CD8-positive, alpha-beta memory T cell (primary cell): Measurements from ENCODE around the gene PPP2R2B. TPM values are rescaled to one million over a fixed set of nuclear protein-coding genes. Genes with fewer than 3 reads are reported as not detected.

Experiments used
- CTCF ChIA-PET: fragments of 350-600 bp; sonication (Branson Sonifier 250); formaldehyde crosslinking; loops from one replicate; lab custom pipeline; 2021; ENCODE audit warnings: antibody characterized with exemption; lab: Charles Lee
- POLR2A ChIA-PET: fragments of 350-600 bp; sonication (Branson Sonifier 250); formaldehyde crosslinking; loops from one replicate; lab custom pipeline; 2021; ENCODE audit warnings: antibody characterized with exemption; lab: Charles Lee
- DNase-seq, 5 donors: peaks; one replicate each; pipeline versions ENCODE4 v3.0.0 to v3.0.0-alpha.2; 2020 to 2022; ENCODE audit warnings: mixed read lengths in 1 of 5
- H3K27ac ChIP-seq: one replicate; pipeline ENCODE4 v1.7.0; 2013; ENCODE audit warnings: low read depth, mild to moderate bottlenecking, low read length, moderate library complexity
- H3K27me3 ChIP-seq: 2 replicates; pipeline ENCODE4 v1.7.0; 2013; ENCODE audit warnings: low read length, mild to moderate bottlenecking; ENCODE audit not compliant: insufficient read depth, poor library complexity, severe bottlenecking
- H3K36me3 ChIP-seq: 2 replicates; pipeline ENCODE4 v1.7.0; 2013; ENCODE audit warnings: mild to moderate bottlenecking, low read length, moderate library complexity; ENCODE audit not compliant: insufficient read depth
- H3K4me1 ChIP-seq: 2 replicates; pipeline ENCODE4 v1.7.0; 2013; ENCODE audit warnings: mild to moderate bottlenecking, low read length, moderate library complexity; ENCODE audit not compliant: insufficient read depth
- H3K4me3 ChIP-seq: 2 replicates; pipeline ENCODE4 v1.7.0; 2013; ENCODE audit warnings: mild to moderate bottlenecking, low read length
- H3K9me3 ChIP-seq: 2 replicates; pipeline ENCODE4 v1.7.0; 2013; ENCODE audit warnings: mild to moderate bottlenecking, low read length
- H3K27ac Mint-ChIP-seq, 8 donors: one replicate each; pipeline ENCODE4 v1.8.0; 2020 to 2021; ENCODE audit warnings: mixed read lengths in 8 of 8, mild to moderate bottlenecking in 6 of 8, inconsistent platforms in 3 of 8, moderate library complexity in 3 of 8
- H3K27me3 Mint-ChIP-seq, 2 donors: one replicate each; pipeline ENCODE4 v1.8.0; 2020 to 2021; ENCODE audit warnings: mixed read lengths in 2 of 2, mild to moderate bottlenecking in 1 of 2, moderate library complexity in 1 of 2
- H3K36me3 Mint-ChIP-seq, 3 donors: one replicate each; pipeline ENCODE4 v1.8.0; 2020 to 2021; ENCODE audit warnings: mixed read lengths in 3 of 3, inconsistent platforms in 1 of 3, mild to moderate bottlenecking in 1 of 3
- H3K4me1 Mint-ChIP-seq, 3 donors: one replicate each; pipeline ENCODE4 v1.8.0; 2020 to 2021; ENCODE audit warnings: mixed read lengths in 3 of 3, inconsistent platforms in 1 of 3, mild to moderate bottlenecking in 1 of 3
- H3K4me3 Mint-ChIP-seq, 7 donors: one replicate each; pipeline ENCODE4 v1.8.0; 2020 to 2021; ENCODE audit warnings: mixed read lengths in 7 of 7, mild to moderate bottlenecking in 6 of 7, moderate library complexity in 4 of 7, inconsistent platforms in 2 of 7
- H3K9me3 Mint-ChIP-seq, 5 donors: one replicate each; pipeline ENCODE4 v1.8.0; 2020 to 2022; ENCODE audit warnings: mixed read lengths in 5 of 5, mild to moderate bottlenecking in 3 of 5, moderate library complexity in 2 of 5, inconsistent platforms in 1 of 5
- polyA plus RNA-seq: library from polyadenylated mRNA; unstranded; fragments of 300-500 nt; fragmentation: Illumina TruSeq; gene quantifications from one replicate; pipeline ENCODE4 v1.2.3, GENCODE V29; 2021
- total RNA-seq, 2 experiments: library from RNA; stranded (reverse); gene quantifications; one replicate each; pipeline ENCODE4 v1.2.3, GENCODE V29; 2021

The PPP2R2B gene
- total and polyA plus RNA-seq, 3 experiments from 2014 or later, result 2.3 to 29.7 (median 4.2) TPM

- H3K4me3 ChIP-seq, result no peak overlapping the region
- no peaks in the 10 kb centered on the region for H3K27me3 ChIP-seq
- no peaks in the 10 kb centered on the region for H3K4me1 ChIP-seq
- H3K27ac ChIP-seq, result no peak overlapping the region
- peaks cover 0 to 7% (median 0%) of the 10 kb centered on the region in 5 donors for H3K9me3 Mint-ChIP-seq
- no peak overlapping the region for H3K27ac Mint-ChIP-seq
- H3K4me1 Mint-ChIP-seq, result peaks cover 5 to 27% (median 11%) of the 10 kb centered on the region in 3 donors
- ChIA-PET CTCF (no interaction called here), POLR2A (no interaction called here)
- no peak overlapping the region for H3K4me3 Mint-ChIP-seq
- no peaks in the 10 kb centered on the region for H3K27me3 Mint-ChIP-seq
- no peaks in the 10 kb centered on the region for H3K36me3 ChIP-seq
- peaks cover 0 to 20% (median 9%) of the 10 kb centered on the region in 3 donors for H3K36me3 Mint-ChIP-seq
- H3K9me3 ChIP-seq, result no peaks in the 10 kb centered on the region
- no peak for DNase-seq
Observed at GRCh38 chr5:146772881-146773466, 105.6 kb downstream of the PPP2R2B start.

GRCh38 chr5:146770980-146771379 is 107.6 kb downstream of the PPP2R2B start:
- Mint-ChIP-seq H3K4me3 (no peak overlapping the region), H3K36me3 (peaks cover 0 to 15% (median 6%) of the 10 kb centered on the region in 3 donors), H3K27ac (no peak overlapping the region), H3K4me1 (peaks cover 14 to 41% (median 21%) of the 10 kb centered on the region in 3 donors), H3K27me3 (peaks cover 0 to 1% of the 10 kb centered on the region in 2 donors), H3K9me3 (peaks cover 0 to 7% (median 0%) of the 10 kb centered on the region in 5 donors)
- POLR2A ChIA-PET, result no interaction called here
- no peak overlapping the region for H3K27ac ChIP-seq
- H3K4me3 ChIP-seq, result no peak overlapping the region
- peaks cover 4% of the 10 kb centered on the region for H3K4me1 ChIP-seq
- CTCF ChIA-PET, result no interaction called here
- no peaks in the 10 kb centered on the region for H3K27me3 ChIP-seq
- H3K9me3 ChIP-seq, result no peaks in the 10 kb centered on the region
- no peak for DNase-seq
- H3K36me3 ChIP-seq, result no peaks in the 10 kb centered on the region

GRCh38 chr5:146770546-146770945 is 108.0 kb downstream of the PPP2R2B start:
- POLR2A ChIA-PET, result no interaction called here
- CTCF ChIA-PET, result no interaction called here
- peaks cover 0 to 6% (median 0%) of the 10 kb centered on the region in 5 donors for H3K9me3 Mint-ChIP-seq
- no peaks in the 10 kb centered on the region for H3K36me3 ChIP-seq
- H3K4me1 Mint-ChIP-seq, result peaks cover 17 to 46% (median 25%) of the 10 kb centered on the region in 3 donors
- H3K36me3 Mint-ChIP-seq, result peaks cover 0 to 10% (median 6%) of the 10 kb centered on the region in 3 donors
- peaks cover 0 to 1% of the 10 kb centered on the region in 2 donors for H3K27me3 Mint-ChIP-seq
- no peaks in the 10 kb centered on the region for H3K27me3 ChIP-seq
- no peak for DNase-seq
- peak overlapping the region in 1 of 8 donors; percentile 18 for H3K27ac Mint-ChIP-seq
- H3K9me3 ChIP-seq, result no peaks in the 10 kb centered on the region
- no peak overlapping the region for H3K4me3 Mint-ChIP-seq
- no peak overlapping the region for H3K4me3 ChIP-seq
- no peak overlapping the region for H3K27ac ChIP-seq
- H3K4me1 ChIP-seq, result peaks cover 9% of the 10 kb centered on the region

- Mint-ChIP-seq H3K4me3 (no peak overlapping the region), H3K27me3 (peaks cover 0 to 1% of the 10 kb centered on the region in 2 donors), H3K4me1 (peaks cover 31 to 58% (median 42%) of the 10 kb centered on the region in 3 donors), H3K9me3 (no peaks in the 10 kb centered on the region), H3K27ac (peak overlapping the region in 2 of 8 donors; percentile 18 to 23), H3K36me3 (peaks cover 0 to 3% (median 1%) of the 10 kb centered on the region in 3 donors)
- DNase-seq, result no peak
- Histone ChIP-seq H3K27ac (no peak overlapping the region), H3K36me3 (no peaks in the 10 kb centered on the region), H3K4me1 (peaks cover 18% of the 10 kb centered on the region), H3K4me3 (no peak overlapping the region), H3K27me3 (no peaks in the 10 kb centered on the region), H3K9me3 (no peaks in the 10 kb centered on the region)
- CTCF ChIA-PET, result interaction anchor here (1.2 kb wide), 1 partner anchor 11 kb away, joined by 3 read pairs; no protein-coding TSS in a partner anchor
- POLR2A ChIA-PET, result no interaction called here
Observed at GRCh38 chr5:146767534-146767933, 111.0 kb downstream of the PPP2R2B start.

- Mint-ChIP-seq H3K36me3 (peaks cover 1 to 4% (median 3%) of the 10 kb centered on the region in 3 donors), H3K9me3 (no peaks in the 10 kb centered on the region), H3K27me3 (peaks cover 0 to 1% of the 10 kb centered on the region in 2 donors), H3K4me3 (peak overlapping the region in 1 of 7 donors; percentile 58), H3K4me1 (peaks cover 35 to 60% (median 36%) of the 10 kb centered on the region in 3 donors), H3K27ac (peak overlapping the region in 6 of 8 donors; percentile 48 to 93 (median 85))
- Histone ChIP-seq H3K4me1 (peaks cover 18% of the 10 kb centered on the region), H3K27me3 (no peaks in the 10 kb centered on the region), H3K27ac (peak overlapping the region; percentile 22), H3K9me3 (no peaks in the 10 kb centered on the region), H3K36me3 (no peaks in the 10 kb centered on the region), H3K4me3 (no peak overlapping the region)
- POLR2A ChIA-PET, result no interaction called here
- CTCF ChIA-PET, result no interaction called here
- no peak for DNase-seq
Observed at GRCh38 chr5:146766013-146766412, 112.5 kb downstream of the PPP2R2B start.

- Mint-ChIP-seq H3K27ac (peak overlapping the region; percentile 64 to 93 (median 85)), H3K4me3 (peak overlapping the region in 6 of 7 donors; percentile 4 to 63 (median 48))
Observed at GRCh38 chr5:146765089-146765832, 113.3 kb downstream of the PPP2R2B start.

GRCh38 chr5:146762830-146763229 is 115.7 kb downstream of the PPP2R2B start:
- ChIA-PET POLR2A (no interaction called here), CTCF (no interaction called here)
- Mint-ChIP-seq H3K27ac (peak overlapping the region in 4 of 8 donors; percentile 36 to 76 (median 47)), H3K36me3 (peaks cover 4 to 11% (median 4%) of the 10 kb centered on the region in 3 donors), H3K9me3 (peaks cover 0 to 4% (median 0%) of the 10 kb centered on the region in 5 donors), H3K4me3 (no peak overlapping the region), H3K27me3 (peaks cover 0 to 1% of the 10 kb centered on the region in 2 donors), H3K4me1 (peaks cover 47 to 74% (median 54%) of the 10 kb centered on the region in 3 donors)
- Histone ChIP-seq H3K27ac (no peak overlapping the region), H3K36me3 (no peaks in the 10 kb centered on the region), H3K4me1 (peaks cover 22% of the 10 kb centered on the region), H3K4me3 (no peak overlapping the region), H3K9me3 (no peaks in the 10 kb centered on the region), H3K27me3 (no peaks in the 10 kb centered on the region)
- DNase-seq, result no peak

More at GRCh38 chr5:146765089-146765832, 113.3 kb downstream of the PPP2R2B start:
- Histone ChIP-seq H3K4me1 (peaks cover 18% of the 10 kb centered on the region), H3K4me3 (no peak overlapping the region), H3K9me3 (no peaks in the 10 kb centered on the region), H3K27ac (peak overlapping the region; percentile 38), H3K36me3 (no peaks in the 10 kb centered on the region), H3K27me3 (no peaks in the 10 kb centered on the region)
- H3K27me3 Mint-ChIP-seq, result peaks cover 0 to 1% of the 10 kb centered on the region in 2 donors
- CTCF ChIA-PET, result no interaction called here
- POLR2A ChIA-PET, result no interaction called here
- H3K36me3 Mint-ChIP-seq, result peaks cover 4 to 10% (median 7%) of the 10 kb centered on the region in 3 donors
- H3K9me3 Mint-ChIP-seq, result peaks cover 0 to 4% (median 0%) of the 10 kb centered on the region in 5 donors
- H3K4me1 Mint-ChIP-seq, result peaks cover 41 to 63% (median 42%) of the 10 kb centered on the region in 3 donors
- peak in 1 of 5 donors; percentile 32 for DNase-seq

GRCh38 chr5:146761811-146762210 is 116.7 kb downstream of the PPP2R2B start:
- H3K4me1 ChIP-seq, result peaks cover 22% of the 10 kb centered on the region
- no peaks in the 10 kb centered on the region for H3K27me3 ChIP-seq
- Mint-ChIP-seq H3K4me1 (peaks cover 49 to 75% (median 56%) of the 10 kb centered on the region in 3 donors), H3K9me3 (peaks cover 0 to 4% (median 0%) of the 10 kb centered on the region in 5 donors), H3K36me3 (peaks cover 4 to 11% (median 5%) of the 10 kb centered on the region in 3 donors), H3K27ac (peak overlapping the region in 1 of 8 donors; percentile 18), H3K27me3 (peaks cover 0 to 1% of the 10 kb centered on the region in 2 donors), H3K4me3 (peak overlapping the region in 1 of 7 donors; percentile 2)
- no peaks in the 10 kb centered on the region for H3K36me3 ChIP-seq
- no peaks in the 10 kb centered on the region for H3K9me3 ChIP-seq
- H3K27ac ChIP-seq, result no peak overlapping the region
- DNase-seq, result no peak
- ChIA-PET POLR2A (no interaction called here), CTCF (no interaction called here)
- no peak overlapping the region for H3K4me3 ChIP-seq
